HCT116 (cell line): Measurements from ENCODE around the gene CTTNBP2. TPM values are rescaled to one million over a fixed set of nuclear protein-coding genes. Genes with fewer than 3 reads are reported as not detected.

ENCODE experiments used
- ATAC-seq: fragments of 200-7000 bp; cut with Tn5 transposase; 2 replicates; pipeline ENCODE4 v1.9.1; 2020; ENCODE audit warnings: mild to moderate bottlenecking, moderate library complexity
- BruUV-seq: library from RNA; stranded (reverse); fragments of 400-500 nt; replicated peaks from 2 replicates; lab custom pipeline; 2021; lab: Mats Ljungman, UMichigan
- CTCF ChIA-PET: fragments of 300-600 bp; sonication (Branson Sonifier 250); formaldehyde crosslinking; loops from one replicate; lab custom pipeline; 2021; ENCODE audit warnings: antibody characterized with exemption; lab: Charles Lee
- POLR2A ChIA-PET: fragments of 300-600, 350-600 bp; sonication (Branson Sonifier 250); formaldehyde crosslinking; loops from one replicate; lab custom pipeline; 2021; ENCODE audit warnings: antibody characterized with exemption; lab: Charles Lee
- RAD21 ChIA-PET, 2 experiments: fragments of 300-600 bp; sonication (Branson Sonifier 250); formaldehyde crosslinking; loops; one replicate each; lab custom pipeline; 2023; ENCODE audit warnings: low total read pairs in 2 of 2; ENCODE audit not compliant: uncharacterized antibody in 2 of 2, unreplicated experiment in 2 of 2, low non-redundant PET in 1 of 2; lab: Charles Lee
- DNase-seq: peaks from one replicate; pipeline ENCODE4 v3.0.0-alpha.2; 2010; ENCODE audit warnings: low read depth, low spot score
- H2AFZ ChIP-seq: fragments of 200-600 bp; shearing (Covaris generic), sonication (generic); 2 replicates; pipeline ENCODE4 v1.6.1; 2017; ENCODE audit warnings: low read depth, mixed run types, mixed read lengths, antibody characterized with exemption, low read length; ENCODE audit not compliant: poor library complexity, severe bottlenecking
- H3K27ac ChIP-seq: 2 replicates; pipeline ENCODE4 v1.5.1; 2012; ENCODE audit warnings: low read depth, low read length
- H3K27me3 ChIP-seq: fragments of 200-600 bp; sonication (generic); 2 replicates; pipeline ENCODE4 v1.6.1; 2016; ENCODE audit warnings: mixed run types, low read length, mixed read lengths; ENCODE audit not compliant: insufficient read depth
- H3K36me3 ChIP-seq, 2 experiments: fragments of 200-500 bp in 1 of 2; fragments of 200-600 bp in 1 of 2; sonication (Bioruptor generic) in 1 of 2; sonication (generic) in 1 of 2; 2 replicates each; pipeline versions ENCODE4 v1.5.1 to v1.6.1; 2014 to 2016; ENCODE audit warnings: low read length in 2 of 2, inconsistent platforms in 1 of 2, mixed read lengths in 1 of 2, mixed run types in 1 of 2; ENCODE audit not compliant: insufficient read depth in 2 of 2, control insufficient read depth in 1 of 2
- H3K4me1 ChIP-seq, 2 experiments: fragments of 200-600 bp in 1 of 2; sonication (generic) in 1 of 2; 2 replicates each; pipeline versions ENCODE4 v1.5.1 to v1.6.1; 2012 to 2017; ENCODE audit warnings: low read length in 2 of 2, inconsistent platforms in 1 of 2, mild to moderate bottlenecking in 1 of 2, mixed read lengths in 1 of 2, mixed run types in 1 of 2, moderate library complexity in 1 of 2; ENCODE audit not compliant: insufficient read depth in 2 of 2, control insufficient read depth in 1 of 2
- H3K4me2 ChIP-seq: fragments of 200-600 bp; sonication (generic); 2 replicates; pipeline ENCODE4 v1.6.1; 2017; ENCODE audit warnings: mixed run types, low read length, mixed read lengths
- H3K4me3 ChIP-seq, 2 experiments: fragments of 200-600 bp in 1 of 2; sonication (generic) in 1 of 2; replicated peaks in 1 of 2; 2 replicates each; pipeline ENCODE4 v1.5.1; 2011 to 2016; ENCODE audit warnings: low read length in 2 of 2, control low read depth in 1 of 2, low read depth in 1 of 2, mild to moderate bottlenecking in 1 of 2, mixed read lengths in 1 of 2, mixed run types in 1 of 2
- H3K79me2 ChIP-seq: fragments of 200-600 bp; sonication (generic); 2 replicates; pipeline ENCODE4 v1.6.1; 2017; ENCODE audit warnings: mild to moderate bottlenecking, mixed run types, low read length, moderate library complexity, mixed read lengths; ENCODE audit not compliant: insufficient read depth
- H3K9ac ChIP-seq: fragments of 200-600 bp; sonication (generic); 2 replicates; pipeline ENCODE4 v1.6.1; 2016; ENCODE audit warnings: low read length, mixed read lengths
- H3K9me2 ChIP-seq: fragments of 200-600 bp; sonication (generic), shearing (Covaris generic); 2 replicates; pipeline ENCODE4 v1.6.1; 2017; ENCODE audit warnings: mixed run types, mild to moderate bottlenecking, moderate library complexity; ENCODE audit not compliant: insufficient read depth
- H3K9me3 ChIP-seq, 2 experiments: fragments of 200-500 bp in 1 of 2; fragments of 200-600 bp in 1 of 2; sonication (Bioruptor generic) in 1 of 2; sonication (generic) in 1 of 2; 2 replicates each; pipeline ENCODE4 v1.6.1; 2014 to 2017; ENCODE audit warnings: low read length in 2 of 2, mixed read lengths in 2 of 2, inconsistent platforms in 1 of 2, low read depth in 1 of 2, mild to moderate bottlenecking in 1 of 2, mixed run types in 1 of 2, moderate library complexity in 1 of 2; ENCODE audit not compliant: control insufficient read depth in 1 of 2, insufficient read depth in 1 of 2
- H4K20me1 ChIP-seq: fragments of 200-600 bp; sonication (generic), shearing (Covaris generic); 2 replicates; pipeline ENCODE4 v1.6.1; 2017; ENCODE audit warnings: mixed run types, mild to moderate bottlenecking, moderate library complexity; ENCODE audit not compliant: insufficient read depth
- CTCF ChIP-seq, 3 experiments: fragments of 200-600 bp in 1 of 3; sonication (generic) in 1 of 3; IDR thresholded peaks in 2 of 3; conservative IDR thresholded peaks in 1 of 3; 2 replicates each; pipeline ENCODE4 v1.5.1; 2012 to 2017; ENCODE audit warnings: low read depth in 2 of 3, low read length in 2 of 3, antibody characterized with exemption in 1 of 3, borderline replicate concordance in 1 of 3, control low read depth in 1 of 3, mild to moderate bottlenecking in 1 of 3, mixed read lengths in 1 of 3, mixed run types in 1 of 3, moderate library complexity in 1 of 3; ENCODE audit not compliant: insufficient read depth in 1 of 3
- EGR1 ChIP-seq: IDR thresholded peaks from 2 replicates; pipeline ENCODE4 v1.6.1; 2012; ENCODE audit warnings: low read depth
- ELF1 ChIP-seq: IDR thresholded peaks from 2 replicates; pipeline ENCODE4 v1.6.1; 2012; ENCODE audit warnings: low read depth, borderline replicate concordance
- EZH2phosphoT487 ChIP-seq: fragments of 200-600 bp; IDR thresholded peaks from 2 replicates; pipeline ENCODE4 v1.6.1; 2018; ENCODE audit warnings: antibody characterized with exemption, borderline replicate concordance
- JUND ChIP-seq: IDR thresholded peaks from 2 replicates; pipeline ENCODE4 v1.6.1; 2012
- MAX ChIP-seq: IDR thresholded peaks from 2 replicates; pipeline ENCODE4 v1.6.1; 2012
- POLR2A ChIP-seq: IDR thresholded peaks from 2 replicates; pipeline ENCODE4 v1.7.0; 2011; ENCODE audit warnings: borderline replicate concordance; ENCODE audit not compliant: insufficient read depth, insufficient read length; ENCODE audit errors: extremely low read depth
- REST ChIP-seq: IDR thresholded peaks from 2 replicates; pipeline ENCODE4 v1.6.1; 2012; ENCODE audit warnings: low read depth
- SP1 ChIP-seq: IDR thresholded peaks from 2 replicates; pipeline ENCODE4 v1.6.1; 2012; ENCODE audit warnings: low read depth
- TCF7L2 ChIP-seq: IDR thresholded peaks from 2 replicates; pipeline ENCODE4 v1.7.0; 2011; ENCODE audit warnings: borderline replicate concordance, inconsistent platforms; ENCODE audit not compliant: insufficient read depth, insufficient read length; ENCODE audit errors: extremely low read depth
- YY1 ChIP-seq: IDR thresholded peaks from 2 replicates; pipeline ENCODE4 v1.6.1; 2011; ENCODE audit warnings: low read length, low read depth, moderate library complexity, mild to moderate bottlenecking; ENCODE audit not compliant: insufficient replicate concordance; ENCODE audit errors: extremely low read depth
- ZFX ChIP-seq: fragments of 450-650 bp; IDR thresholded peaks from 2 replicates; pipeline ENCODE4 v1.6.1; 2017
- ZNF274 ChIP-seq: fragments of 200-500 bp; sonication (Bioruptor generic); IDR thresholded peaks from 2 replicates; pipeline ENCODE4 v1.6.1; 2014; ENCODE audit warnings: mild to moderate bottlenecking, low read depth, low read length, inconsistent platforms
- intact Hi-C: fragments of 100-400 bp; cut with micrococcal nuclease; formaldehyde crosslinking; loops from 2 replicates; pipeline ENCODE4 v1.10.0; 2022
- total RNA-seq: library from RNA; stranded (reverse); gene quantifications from one replicate; pipeline ENCODE4 v1.2.1, GENCODE V29; 2021; ENCODE audit not compliant: unreplicated experiment

Gene CTTNBP2
- total RNA-seq, 1 experiment from 2014 or later, result 5.4 TPM

GRCh38 chr7:117751775-117752174 lies 121.5 kb downstream of the CTTNBP2 start (continued):
- TF ChIP-seq REST, result no peak

GRCh38 chr7:117750612-117751563 lies 122.4 kb downstream of the CTTNBP2 start:
- BruUV-seq, result no TSS peak
- H3K27me3 ChIP-seq, result no peaks in the 10 kb centered on the region
- H3K27ac ChIP-seq, result no peak overlapping the region
- ChIA-PET CTCF (interaction anchor here (1.0 to 1.8 kb wide), 4 partner anchors 27 to 405 kb away, joined by 3 to 12 read pairs (median 4); no protein-coding TSS in a partner anchor), POLR2A (no interaction called here), RAD21 (no interaction called here)
- H3K4me2 ChIP-seq, result no peak overlapping the region
- no peak for ATAC-seq
- no peak overlapping the region for H2AFZ ChIP-seq
- H3K9me3 ChIP-seq, result no peaks in the 10 kb centered on the region
- no peaks in the 10 kb centered on the region for H3K36me3 ChIP-seq
- H3K9me2 ChIP-seq, result no peaks in the 10 kb centered on the region
- no peak overlapping the region for H3K9ac ChIP-seq
- no peak for DNase-seq
- no peak overlapping the region for H3K4me3 ChIP-seq
- no peaks in the 10 kb centered on the region for H3K4me1 ChIP-seq
- intact Hi-C loops, result loop anchor here (1.0 to 2.0 kb wide), 3 partner anchors 353 to 446 kb away; no protein-coding TSS in a partner anchor
- H3K79me2 ChIP-seq, result no peaks in the 10 kb centered on the region
- no peaks in the 10 kb centered on the region for H4K20me1 ChIP-seq
- TF ChIP-seq POLR2A (no peak), ZNF274 (no peak), SP1 (no peak), TCF7L2 (no peak), REST (no peak), MAX (no peak), CTCF (IDR thresholded peaks at IDR 0.05 in 2 of 3, conservative IDR thresholded peaks at IDR 0.05 in 1 of 3; ENCODE audit: borderline replicate concordance in 1 of 3, insufficient read depth in 1 of 3, low read depth in 2 of 3, low read length in 2 of 3) (peak; percentile 38 to 70 (median 52); a peak in 5 of 6 replicates), JUND (no peak), EGR1 (no peak), YY1 (no peak), ELF1 (no peak), ZFX (no peak), EZH2phosphoT487 (no peak)
